ENCODE measurements around the gene GATAD2B. TPM values are rescaled to one million over a fixed set of nuclear protein-coding genes. Genes with fewer than 3 reads are reported as not detected.
A peak's percentile ranks its signal among the peaks of the same experiment; 100 is the strongest.

The GATAD2B gene
- total and polyA plus RNA-seq, 5 experiments from 2014 or later, result 4.4 to 120 (median 5.3) TPM

GRCh38 chr1:153961421-153961820 lies 38.6 kb upstream of the GATAD2B start:
- no peaks in the 10 kb centered on the region for H3K36me3 Mint-ChIP-seq
- H3K27ac Mint-ChIP-seq, result peak overlapping the region in 9 of 10 donors; percentile 33 to 99 (median 64)
- POLR2A ChIA-PET, result interaction anchor here (1.0 to 13.8 kb wide), 5 partner anchors 9 to 39 kb away, joined by 4 to 315 read pairs (median 42); partner anchors contain the start of genes DENND4B, GATAD2B and RPS27
- H3K4me3 Mint-ChIP-seq, result peak overlapping the region in 4 of 10 donors; percentile 25 to 97 (median 54)
- no peaks in the 10 kb centered on the region for H3K27me3 Mint-ChIP-seq
- ATAC-seq, result no peak
- H3K4me1 Mint-ChIP-seq, result peaks cover 36 to 75% (median 62%) of the 10 kb centered on the region in 4 donors
- no peak for DNase-seq
- peaks cover 0 to 2% (median 0%) of the 10 kb centered on the region in 9 donors for H3K9me3 Mint-ChIP-seq

GRCh38 chr1:153960206-153960605 lies 37.4 kb upstream of the GATAD2B start:
- H3K27me3 Mint-ChIP-seq, result no peaks in the 10 kb centered on the region
- POLR2A ChIA-PET, result interaction anchor here (0.8 to 13.8 kb wide), 4 partner anchors 10 to 38 kb away, joined by 3 to 315 read pairs (median 52); partner anchors contain the start of genes DENND4B, GATAD2B and RPS27
- peak overlapping the region in 6 of 10 donors; percentile 28 to 95 (median 82) for H3K27ac Mint-ChIP-seq
- H3K9me3 Mint-ChIP-seq, result peaks cover 0 to 2% (median 0%) of the 10 kb centered on the region in 9 donors
- ATAC-seq, result no peak
- no peak for DNase-seq
- peaks cover 35 to 75% (median 61%) of the 10 kb centered on the region in 4 donors for H3K4me1 Mint-ChIP-seq
- H3K36me3 Mint-ChIP-seq, result no peaks in the 10 kb centered on the region
- no peak overlapping the region for H3K4me3 Mint-ChIP-seq

GRCh38 chr1:153959454-153959853 lies 36.7 kb upstream of the GATAD2B start:
- POLR2A ChIA-PET, result interaction anchor here (0.8 to 13.8 kb wide), 7 partner anchors 8 to 37 kb away, joined by 3 to 315 read pairs (median 61); partner anchors contain the start of genes CREB3L4, DENND4B, GATAD2B and JTB
- DNase-seq (no peak), ATAC-seq (no peak)
- Mint-ChIP-seq H3K9me3 (peaks cover 0 to 2% (median 0%) of the 10 kb centered on the region in 9 donors), H3K4me3 (peak overlapping the region in 4 of 10 donors; percentile 26 to 95 (median 52)), H3K27ac (peak overlapping the region; percentile 28 to 97 (median 92)), H3K27me3 (no peaks in the 10 kb centered on the region), H3K4me1 (peaks cover 35 to 80% (median 63%) of the 10 kb centered on the region in 4 donors), H3K36me3 (peaks cover 0 to under 1% (median 0%) of the 10 kb centered on the region in 3 donors)

GRCh38 chr1:153958961-153959260 lies 36.1 kb upstream of the GATAD2B start:
- Mint-ChIP-seq H3K36me3 (peaks cover 0 to 6% (median 0%) of the 10 kb centered on the region in 3 donors), H3K9me3 (peaks cover 0 to 2% (median 0%) of the 10 kb centered on the region in 9 donors), H3K4me3 (peak overlapping the region; percentile 86 to 100 (median 98)), H3K27ac (peak overlapping the region; percentile 85 to 98 (median 96)), H3K27me3 (no peaks in the 10 kb centered on the region), H3K4me1 (peaks cover 38 to 80% (median 63%) of the 10 kb centered on the region in 4 donors)
- POLR2A ChIA-PET, result interaction anchor here (0.6 to 13.8 kb wide), 7 partner anchors 9 to 132 kb away, joined by 3 to 315 read pairs (median 61); partner anchors contain the start of genes CREB3L4, DENND4B, GATAD2B and JTB
- no peak for ATAC-seq
- no peak for DNase-seq

- POLR2A ChIA-PET, result interaction anchor here (0.6 to 13.8 kb wide), 9 partner anchors 9 to 131 kb away, joined by 3 to 315 read pairs (median 42); partner anchors contain the start of genes CREB3L4, DENND4B, GATAD2B and JTB
- Mint-ChIP-seq H3K4me3 (peak within 1 kb of the TSS; percentile 86 to 100 (median 98)), H3K4me1 (peaks cover 37 to 79% (median 63%) of the 10 kb centered on the region in 4 donors), H3K27ac (peak within 1 kb of the TSS; percentile 85 to 98 (median 96)), H3K27me3 (no peaks in the 10 kb centered on the region), H3K9me3 (no peaks in the 10 kb centered on the region), H3K36me3 (peaks cover 0 to 10% (median 3%) of the 10 kb centered on the region in 3 donors)
- peak; percentile 91 to 98 (median 96) for DNase-seq
- peak; percentile 84 to 88 for ATAC-seq
These were observed 35.6 kb upstream of the GATAD2B start, which contains the start of gene CRTC2 for GRCh38 chr1:153958111-153958960. Gene CRTC2 (minus strand): TSS chr1:153958612. CDS start chr1:153958497, 115 bp downstream.

- peak overlapping the region; percentile 86 to 100 (median 98) for H3K4me3 Mint-ChIP-seq
- H3K9me3 Mint-ChIP-seq, result no peaks in the 10 kb centered on the region
- POLR2A ChIA-PET, result interaction anchor here (0.9 to 13.8 kb wide), 8 partner anchors 10 to 38 kb away, joined by 3 to 315 read pairs (median 52); partner anchors contain the start of genes CREB3L4, DENND4B, GATAD2B and JTB
- peak; percentile 23 to 29 for ATAC-seq
- H3K27me3 Mint-ChIP-seq, result no peaks in the 10 kb centered on the region
- H3K4me1 Mint-ChIP-seq, result peaks cover 36 to 78% (median 62%) of the 10 kb centered on the region in 4 donors
- peaks cover 0 to 17% (median 5%) of the 10 kb centered on the region in 3 donors for H3K36me3 Mint-ChIP-seq
- H3K27ac Mint-ChIP-seq, result peak overlapping the region; percentile 85 to 98 (median 96)
- peak in 7 of 10 donors; percentile 27 to 71 (median 50) for DNase-seq
These were observed 35.0 kb upstream of the GATAD2B start for GRCh38 chr1:153957744-153958110.

- ATAC-seq (peak in 1 of 2 donors; percentile 2), DNase-seq (no peak)
- Mint-ChIP-seq H3K27me3 (no peaks in the 10 kb centered on the region), H3K36me3 (peaks cover 0 to 22% (median 5%) of the 10 kb centered on the region in 3 donors), H3K27ac (peak overlapping the region; percentile 85 to 98 (median 96)), H3K9me3 (no peaks in the 10 kb centered on the region), H3K4me1 (peaks cover 31 to 73% (median 58%) of the 10 kb centered on the region in 4 donors), H3K4me3 (peak overlapping the region; percentile 86 to 100 (median 98))
- POLR2A ChIA-PET, result interaction anchor here (0.8 to 13.8 kb wide), 10 partner anchors 10 to 285 kb away, joined by 3 to 315 read pairs (median 32); partner anchors contain the start of genes CREB3L4, DENND4B, GATAD2B and JTB
These were observed 34.4 kb upstream of the GATAD2B start for GRCh38 chr1:153956997-153957715.

GRCh38 chr1:153954826-153955225 lies 32.1 kb upstream of the GATAD2B start:
- Mint-ChIP-seq H3K9me3 (no peaks in the 10 kb centered on the region), H3K4me1 (peaks cover 40 to 63% (median 60%) of the 10 kb centered on the region in 4 donors), H3K27me3 (no peaks in the 10 kb centered on the region), H3K4me3 (peak overlapping the region in 8 of 10 donors; percentile 10 to 95 (median 40)), H3K36me3 (peaks cover 4 to 46% (median 11%) of the 10 kb centered on the region in 3 donors), H3K27ac (peak overlapping the region in 8 of 10 donors; percentile 71 to 97 (median 90))
- POLR2A ChIA-PET, result interaction anchor here (1.0 to 8.7 kb wide), 7 partner anchors 8 to 36 kb away, joined by 4 to 118 read pairs (median 24); partner anchors contain the start of genes CREB3L4, DENND4B, JTB and RAB13
- ATAC-seq, result no peak
- no peak for DNase-seq

GRCh38 chr1:153953859-153954365 lies 31.1 kb upstream of the GATAD2B start:
- no peaks in the 10 kb centered on the region for H3K27me3 Mint-ChIP-seq
- ATAC-seq (no peak), DNase-seq (no peak)
- peaks cover 4 to 53% (median 11%) of the 10 kb centered on the region in 3 donors for H3K36me3 Mint-ChIP-seq
- POLR2A ChIA-PET, result interaction anchor here (2.9 to 8.7 kb wide), 6 partner anchors 9 to 37 kb away, joined by 12 to 118 read pairs (median 42); partner anchors contain the start of genes CREB3L4, DENND4B, JTB and RAB13
- H3K27ac Mint-ChIP-seq, result peak overlapping the region; percentile 47 to 97 (median 86)
- no peaks in the 10 kb centered on the region for H3K9me3 Mint-ChIP-seq
- peak overlapping the region in 7 of 10 donors; percentile 14 to 83 (median 41) for H3K4me3 Mint-ChIP-seq
- peaks cover 40 to 61% (median 57%) of the 10 kb centered on the region in 4 donors for H3K4me1 Mint-ChIP-seq

GRCh38 chr1:153951801-153952200 lies 29.0 kb upstream of the GATAD2B start:
- ATAC-seq, result no peak
- no peak for DNase-seq
- Mint-ChIP-seq H3K4me3 (no peak overlapping the region), H3K9me3 (no peaks in the 10 kb centered on the region), H3K27ac (peak overlapping the region in 8 of 10 donors; percentile 24 to 86 (median 60)), H3K4me1 (peaks cover 32 to 58% (median 53%) of the 10 kb centered on the region in 4 donors), H3K27me3 (no peaks in the 10 kb centered on the region), H3K36me3 (peaks cover 4 to 71% (median 11%) of the 10 kb centered on the region in 3 donors)
- POLR2A ChIA-PET, result interaction anchor here (0.6 to 1.5 kb wide), 2 partner anchors 29 to 419 kb away, joined by 3 to 6 read pairs; partner anchors contain the start of gene GATAD2B

- Mint-ChIP-seq H3K27ac (peak overlapping the region in 4 of 10 donors; percentile 9 to 84 (median 64)), H3K9me3 (no peaks in the 10 kb centered on the region), H3K4me1 (peaks cover 29 to 53% (median 48%) of the 10 kb centered on the region in 4 donors), H3K4me3 (no peak overlapping the region), H3K27me3 (no peaks in the 10 kb centered on the region), H3K36me3 (peaks cover 4 to 72% (median 11%) of the 10 kb centered on the region in 3 donors)
- no peak for DNase-seq
- POLR2A ChIA-PET, result interaction anchor here (0.6 to 14.0 kb wide), 4 partner anchors 11 to 418 kb away, joined by 3 to 315 read pairs (median 4); partner anchors contain the start of genes CREB3L4, CRTC2, GATAD2B and JTB
- no peak for ATAC-seq
These were observed 28.4 kb upstream of the GATAD2B start for GRCh38 chr1:153951183-153951582.
